Measurements from ENCODE around the gene C8A.

The C8A gene

GRCh38 chr1:56967355-56967754, 112.8 kb downstream of the C8A start:
- DNase-seq (ENCODE audit: low spot score) = no peak
